Activated naive CD4-positive, alpha-beta T cell (primary cell): ENCODE data around the gene RBM3.
"Not testable (repeated sequence)": the region's sequence is repeated elsewhere in the genome, so short reads cannot be mapped to it uniquely, and the experiment has no call there.

Experiments
- DNase-seq, 4 experiments: peaks; one replicate each; lab custom pipeline; 2025; lab: John Stamatoyannopoulos, UW

Gene RBM3

DNA sequence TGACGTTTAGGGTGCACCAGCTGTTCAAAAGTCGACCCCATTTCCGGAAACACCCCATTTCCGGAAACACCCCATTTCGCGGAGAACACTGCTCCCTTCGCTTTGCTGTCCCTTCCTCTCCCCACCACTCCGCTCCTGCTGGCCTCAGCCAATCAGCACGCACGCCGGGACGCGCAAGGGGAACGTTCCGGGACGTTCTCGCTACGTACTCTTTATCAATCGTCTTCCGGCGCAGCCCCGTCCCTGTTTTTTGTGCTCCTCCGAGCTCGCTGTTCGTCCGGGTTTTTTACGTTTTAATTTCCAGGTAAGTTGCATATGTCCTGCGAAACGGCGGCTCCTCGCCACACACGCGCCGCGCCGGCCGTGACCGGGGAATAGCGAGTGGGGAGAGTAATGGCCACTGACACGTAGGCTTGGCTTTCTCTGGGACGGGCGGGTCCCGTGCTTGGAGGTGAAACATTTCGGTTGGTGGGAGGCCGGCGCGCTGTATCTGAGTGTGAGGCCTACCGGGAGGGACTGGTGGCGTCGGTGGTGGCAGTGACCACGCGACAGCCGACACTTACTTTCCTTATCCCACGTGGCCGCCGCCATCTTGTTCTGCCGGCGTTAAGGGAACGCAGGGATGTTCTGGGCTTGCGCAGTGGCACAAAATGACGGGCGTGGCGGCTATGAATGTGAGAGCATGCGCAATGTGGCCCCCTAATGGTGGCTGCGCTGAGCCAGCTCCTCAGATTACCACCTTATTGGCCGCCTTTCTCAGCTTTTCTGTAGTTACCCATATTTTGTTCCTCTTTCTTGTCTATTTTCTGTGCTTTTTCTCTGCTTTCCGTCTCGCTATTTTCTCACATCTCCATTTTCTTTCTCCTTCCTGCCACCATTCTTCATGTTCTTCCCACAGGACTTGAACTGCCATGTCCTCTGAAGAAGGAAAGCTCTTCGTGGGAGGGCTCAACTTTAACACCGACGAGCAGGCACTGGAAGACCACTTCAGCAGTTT, at the start of gene RBM3:
Gene RBM3, plus strand, starts transcription at position 215 of the 997 bp plus-strand sequence. Its CDS starts 697 bp downstream, at position 912.
- DNase-seq = peak; percentile 63 to 88 (median 74)

DNA sequence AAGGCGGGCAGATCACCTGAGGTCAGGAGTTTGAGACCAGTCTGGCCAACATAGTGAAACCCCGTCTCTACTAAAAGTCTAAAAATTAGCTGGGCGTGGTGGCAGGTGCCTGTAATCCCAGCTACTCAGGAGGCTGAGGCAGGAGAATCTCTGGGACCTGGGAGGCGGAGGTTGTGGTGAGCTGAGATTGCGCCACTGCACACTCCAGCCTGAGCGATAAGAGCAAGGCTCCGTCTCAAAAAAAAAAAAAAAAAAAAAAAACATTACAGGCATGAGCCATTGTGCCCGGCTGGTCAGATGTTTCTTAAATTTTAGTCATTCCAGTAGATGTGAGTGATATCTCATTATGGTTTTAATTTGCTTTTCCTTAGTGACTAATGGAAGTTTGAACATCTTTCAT, 48.4 kb upstream of the RBM3 start:
- not testable (repeated sequence) for DNase-seq

DNA sequence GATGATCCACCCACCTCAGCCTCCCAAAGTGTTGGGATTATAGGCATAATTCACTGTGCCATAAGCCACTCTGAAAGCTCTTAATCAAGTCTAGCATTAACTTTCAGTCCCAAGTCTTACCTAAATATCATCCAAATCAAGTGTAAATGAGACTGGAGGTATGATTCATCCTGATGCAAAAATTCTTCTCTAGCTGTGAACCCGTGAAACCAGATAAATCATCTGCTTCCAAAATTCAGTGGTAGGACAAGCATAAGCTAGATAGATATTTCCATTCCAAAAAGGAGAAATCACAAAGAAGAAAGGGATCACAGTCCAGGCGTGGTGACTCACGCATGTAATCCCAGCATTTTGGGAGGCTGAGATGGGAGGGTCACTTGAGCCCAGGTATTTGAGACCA, 43.5 kb upstream of the RBM3 start:
- DNase-seq = no peak

DNA sequence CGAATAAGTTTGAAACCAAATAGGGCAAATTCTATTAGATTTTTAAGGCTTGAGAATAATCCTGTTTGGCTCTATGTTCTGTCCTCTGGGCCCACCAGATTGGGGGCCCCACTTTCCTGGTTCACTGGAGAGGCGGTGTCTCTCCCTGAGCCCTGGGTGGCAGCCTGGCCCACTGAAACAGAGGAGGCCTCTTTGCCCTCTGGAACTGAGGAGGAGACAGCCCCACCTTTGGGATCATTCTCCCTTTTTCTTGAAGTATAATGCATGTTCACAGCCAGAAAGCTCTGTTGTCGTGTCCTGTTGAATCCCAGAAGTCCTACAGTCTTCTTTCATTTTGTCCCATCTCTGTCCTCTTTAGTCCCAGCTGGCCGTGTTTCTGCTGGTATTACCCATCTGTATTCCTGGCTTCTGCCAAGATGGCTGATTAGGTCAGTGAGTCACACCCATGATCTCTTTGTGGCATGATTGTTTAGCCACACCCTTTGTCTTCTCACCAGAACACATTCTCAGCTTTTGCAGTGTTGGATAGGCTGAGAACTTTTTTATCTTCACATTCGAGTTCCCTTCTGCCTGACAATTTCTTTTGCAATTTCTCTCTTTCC, 42.8 kb upstream of the RBM3 start:
- no peak for DNase-seq

DNA sequence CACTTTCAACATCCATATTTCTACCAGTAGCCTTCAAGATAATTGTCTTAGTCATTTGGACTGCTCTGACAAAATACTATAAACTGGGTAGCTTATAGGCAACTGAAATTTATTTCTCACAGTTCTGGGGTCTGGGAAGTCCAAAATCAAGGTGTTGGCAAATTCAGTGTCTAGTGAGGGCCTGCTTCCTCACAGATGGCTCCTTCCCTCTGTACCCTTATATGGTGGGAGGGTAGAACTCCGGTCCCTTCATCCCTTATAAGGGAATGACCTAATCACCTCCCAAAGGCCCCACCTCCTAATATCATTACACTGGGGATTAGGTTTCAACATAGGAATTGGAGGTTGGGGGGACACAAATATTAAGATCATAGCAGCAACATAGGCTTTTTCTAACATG, 42.1 kb upstream of the RBM3 start:
- no peak for DNase-seq

DNA sequence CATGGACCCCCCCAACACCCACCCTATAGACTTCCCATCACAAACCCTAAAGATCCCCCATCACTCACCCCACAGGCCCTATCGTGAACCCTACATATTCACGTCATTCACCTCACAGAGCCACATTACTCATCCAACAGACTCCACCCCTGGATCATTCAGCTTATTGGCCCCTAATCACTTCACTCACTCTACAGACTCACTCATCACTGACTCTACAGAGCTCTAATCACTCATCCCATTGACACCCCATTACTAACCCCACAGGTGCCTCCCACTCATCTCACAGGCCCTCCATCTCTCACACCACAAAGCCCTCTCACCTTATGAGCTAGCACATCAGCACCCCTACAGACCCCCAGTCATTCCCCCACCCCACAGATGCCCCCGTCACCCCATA, 41.1 kb upstream of the RBM3 start:
- no peak for DNase-seq

DNA sequence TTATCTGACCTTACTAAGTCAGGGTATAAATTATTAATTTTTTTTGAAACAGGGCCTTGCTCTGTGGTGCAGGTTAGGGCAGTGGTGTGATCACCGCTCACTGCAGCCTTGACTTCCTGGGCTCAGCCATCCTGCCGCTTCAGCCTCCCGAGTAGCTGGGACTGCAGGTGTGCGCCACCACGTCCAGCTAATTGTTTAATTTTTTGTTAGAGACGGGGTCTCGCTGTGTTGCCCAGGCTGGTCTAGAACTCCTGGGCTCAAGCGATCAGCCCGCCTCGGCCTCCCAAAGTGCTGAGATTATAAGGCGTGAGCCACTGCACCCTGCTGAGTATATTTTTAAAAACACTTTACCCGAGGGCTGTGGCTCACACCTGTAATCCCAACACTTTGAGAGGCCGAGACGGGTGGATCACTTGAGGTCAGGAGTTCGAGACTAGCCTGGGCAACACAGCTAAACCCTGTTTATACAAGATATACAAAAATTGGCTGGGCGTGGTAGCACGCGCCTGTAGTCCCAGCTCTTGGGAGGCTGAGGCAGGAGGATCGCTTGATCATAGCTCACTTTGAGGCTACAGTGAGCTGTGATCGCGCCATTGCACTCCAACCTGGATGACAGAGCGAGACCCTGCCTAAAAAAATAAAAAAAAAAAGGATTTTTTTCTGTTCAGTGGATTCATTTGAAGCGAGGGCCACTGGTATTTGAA, 35.5 kb upstream of the RBM3 start:
- no peak for DNase-seq

DNA sequence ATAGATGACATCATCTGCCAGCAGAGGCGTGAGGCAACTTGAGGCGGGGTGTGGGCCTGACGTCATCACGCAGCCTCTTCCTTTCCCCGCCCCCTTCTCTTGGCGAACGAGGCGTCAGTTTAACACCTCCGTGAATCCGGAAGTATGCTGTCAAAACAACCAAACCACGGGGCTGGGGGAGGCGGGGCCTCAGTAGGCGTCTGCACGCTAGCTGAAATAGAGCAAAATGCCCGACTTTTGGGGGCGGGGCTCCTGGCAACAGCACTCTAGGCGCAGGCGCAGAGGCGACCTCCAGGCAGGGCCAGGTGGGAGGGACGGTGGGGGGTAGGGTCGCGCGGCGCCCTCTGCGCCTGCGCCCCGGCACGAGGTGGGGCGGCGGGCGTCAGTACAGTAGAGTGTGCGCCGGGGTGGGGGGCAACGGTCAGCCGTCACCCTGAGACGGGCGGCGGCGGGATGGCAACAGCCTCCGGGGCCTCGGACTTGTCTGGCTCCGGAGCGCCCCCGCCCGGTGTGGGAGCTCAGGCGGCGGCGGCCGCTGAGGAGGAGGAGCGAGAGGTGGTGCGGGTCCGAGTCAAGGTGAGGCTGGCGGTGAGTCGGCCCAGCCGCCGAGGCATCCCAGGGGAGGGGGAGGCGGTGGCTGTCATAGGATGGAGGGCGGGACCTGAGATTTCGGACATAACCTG, 34.8 kb upstream of the RBM3 start, which contains the start of gene TBC1D25:
Gene TBC1D25, plus strand, starts transcription at position 370 of the 683 bp plus-strand sequence. Its CDS starts 84 bp downstream, at position 454.
- peak; percentile 79 to 93 (median 88) for DNase-seq

DNA sequence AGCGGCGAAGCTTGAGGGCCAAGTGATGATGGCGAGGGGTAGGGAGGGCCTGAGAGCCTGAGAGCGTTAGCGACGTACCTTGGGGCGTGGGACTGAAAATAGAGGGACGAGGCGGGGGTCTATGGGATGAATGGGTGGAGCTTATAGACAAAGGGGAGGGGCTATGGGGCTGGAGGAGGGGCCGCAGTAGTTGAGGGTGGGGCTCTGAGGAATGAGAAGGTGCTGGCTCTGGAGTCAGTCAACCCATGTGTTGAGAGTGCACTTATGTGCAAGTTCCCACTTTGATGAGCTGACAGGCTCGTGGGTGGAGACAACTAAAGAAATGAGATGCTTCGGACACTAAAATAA, 34.3 kb upstream of the RBM3 start:
- DNase-seq = peak in 3 of 4 experiments; percentile 22 to 38 (median 25)

DNA sequence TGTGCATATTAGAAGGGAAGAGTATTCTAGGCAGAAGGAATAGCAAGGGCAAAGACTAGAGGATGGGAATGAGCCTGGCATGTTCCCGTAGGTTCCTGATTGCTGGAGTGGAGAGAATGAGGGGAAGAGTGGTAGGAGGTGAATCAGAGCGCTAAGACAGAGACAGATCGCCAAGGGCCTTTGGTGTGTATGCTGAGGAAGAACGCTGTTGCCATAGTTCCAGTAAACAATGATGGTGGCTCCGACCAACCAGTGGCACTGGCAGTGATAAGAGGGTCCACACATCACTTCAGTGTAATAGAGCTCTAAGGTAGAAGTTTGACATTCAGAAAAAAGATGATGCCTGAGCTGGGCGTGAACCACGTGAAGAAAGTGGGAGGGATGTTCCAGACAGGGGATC, 33.8 kb upstream of the RBM3 start:
- no peak for DNase-seq

DNA sequence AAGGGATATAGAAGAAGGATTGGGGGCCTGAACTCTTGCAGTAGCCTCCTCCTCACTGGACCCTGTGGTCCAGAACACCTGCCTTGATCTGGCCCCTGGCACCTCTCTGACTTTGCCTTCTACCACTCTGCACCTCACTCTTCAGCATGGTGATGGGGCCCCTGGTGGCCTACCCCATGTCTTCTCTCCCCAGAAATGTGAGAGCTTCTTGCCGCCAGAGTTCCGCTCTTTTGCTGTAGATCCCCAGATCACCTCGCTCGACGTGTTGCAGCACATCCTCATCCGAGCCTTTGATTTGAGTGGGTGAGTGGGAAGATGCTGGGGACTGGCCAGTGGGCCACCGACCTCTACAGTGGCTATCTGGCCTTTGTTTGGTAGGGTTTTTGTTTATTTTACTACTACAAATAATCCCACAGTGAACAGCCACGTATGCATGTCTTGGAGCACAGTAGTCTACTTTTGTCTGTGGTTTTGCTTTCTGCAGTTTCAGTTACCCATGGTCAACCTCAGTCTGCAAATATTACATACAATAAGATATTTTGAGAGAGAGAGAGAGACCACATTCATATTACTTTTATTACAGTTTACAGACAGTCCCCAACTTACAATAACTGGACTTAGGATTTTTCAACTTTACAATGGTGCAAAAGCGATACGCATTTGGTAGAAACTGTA, 33.0 kb upstream of the RBM3 start:
- no peak for DNase-seq

DNA sequence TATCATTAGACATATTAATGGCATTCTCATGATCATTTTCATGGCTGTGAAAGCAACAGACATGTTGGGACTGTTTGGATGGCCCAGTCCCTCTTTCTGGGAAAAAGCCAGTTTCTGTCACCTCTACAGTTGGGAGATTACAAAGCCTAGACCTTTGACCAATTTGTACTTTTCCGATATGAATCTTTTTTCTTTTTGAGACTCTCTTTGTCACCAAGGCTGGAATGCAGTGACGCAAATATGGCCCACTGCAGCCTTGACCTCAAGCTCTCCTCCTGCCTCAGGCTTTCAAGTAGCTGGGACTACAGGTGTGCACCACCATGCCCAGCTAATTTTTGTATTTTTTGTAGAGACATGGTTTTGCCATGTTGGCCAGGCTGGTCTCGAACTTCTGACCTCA, 25.4 kb upstream of the RBM3 start:
- DNase-seq = no peak

DNA sequence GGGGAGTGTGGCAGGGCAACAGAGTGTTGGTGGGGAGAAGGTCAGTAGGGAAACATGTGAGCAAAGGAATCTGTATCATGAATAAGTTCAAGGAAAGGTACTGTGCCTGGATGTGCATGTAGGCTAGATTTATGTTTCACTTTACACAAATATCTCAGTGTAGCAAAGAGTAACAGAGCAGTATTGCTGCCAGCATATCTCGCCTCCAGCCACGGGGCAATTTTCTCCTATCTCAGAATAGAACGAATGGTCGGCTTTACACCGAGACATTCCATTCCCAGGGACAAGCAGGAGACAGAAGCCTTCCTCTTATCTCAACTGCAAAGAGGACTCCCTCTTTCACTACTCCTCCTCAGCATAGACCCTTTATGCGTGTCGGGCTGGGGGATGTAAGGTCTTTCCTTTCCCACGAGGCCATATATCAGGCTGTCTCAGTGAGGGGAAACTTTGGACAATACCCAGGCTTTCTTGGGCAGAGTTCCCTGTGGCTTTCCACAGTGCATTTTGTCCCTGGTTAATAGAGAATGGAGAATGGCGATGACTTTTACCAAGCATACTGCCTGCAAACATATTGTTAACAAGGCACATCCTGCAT, 18.5 kb upstream of the RBM3 start:
- DNase-seq = not testable (repeated sequence)

DNA sequence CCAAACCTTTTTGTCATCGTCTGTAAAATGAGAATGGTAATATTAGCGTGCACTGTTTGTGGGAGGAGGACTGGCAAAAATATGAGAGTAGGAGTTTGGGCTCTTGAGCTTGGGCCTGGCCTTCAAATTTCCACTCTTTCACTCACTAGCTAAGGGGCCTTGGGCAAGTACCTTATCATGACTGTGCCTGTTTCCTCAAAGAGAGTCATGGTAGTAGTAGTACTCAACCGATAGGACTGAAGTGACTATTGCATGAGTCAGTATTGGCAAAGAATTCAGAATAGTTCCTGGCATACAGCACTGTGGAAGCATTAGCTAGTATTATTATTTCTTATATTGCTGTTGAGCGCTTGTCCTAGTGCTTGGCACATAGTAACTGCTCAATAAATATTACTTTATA, 16.0 kb upstream of the RBM3 start:
- no peak for DNase-seq

DNA sequence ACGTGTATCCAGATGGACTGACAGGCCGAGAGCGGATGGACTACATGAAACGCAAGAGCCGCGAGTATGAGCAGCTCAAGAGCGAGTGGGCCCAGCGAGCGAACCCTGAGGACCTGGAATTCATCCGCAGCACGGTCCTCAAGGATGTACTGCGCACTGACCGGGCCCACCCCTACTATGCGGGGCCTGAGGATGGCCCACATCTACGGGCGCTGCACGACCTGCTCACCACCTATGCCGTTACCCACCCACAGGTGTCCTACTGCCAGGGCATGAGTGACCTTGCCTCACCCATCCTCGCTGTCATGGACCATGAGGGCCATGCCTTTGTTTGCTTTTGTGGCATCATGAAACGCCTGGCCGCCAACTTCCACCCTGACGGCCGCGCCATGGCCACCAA, 14.6 kb upstream of the RBM3 start:
- no peak for DNase-seq

DNA sequence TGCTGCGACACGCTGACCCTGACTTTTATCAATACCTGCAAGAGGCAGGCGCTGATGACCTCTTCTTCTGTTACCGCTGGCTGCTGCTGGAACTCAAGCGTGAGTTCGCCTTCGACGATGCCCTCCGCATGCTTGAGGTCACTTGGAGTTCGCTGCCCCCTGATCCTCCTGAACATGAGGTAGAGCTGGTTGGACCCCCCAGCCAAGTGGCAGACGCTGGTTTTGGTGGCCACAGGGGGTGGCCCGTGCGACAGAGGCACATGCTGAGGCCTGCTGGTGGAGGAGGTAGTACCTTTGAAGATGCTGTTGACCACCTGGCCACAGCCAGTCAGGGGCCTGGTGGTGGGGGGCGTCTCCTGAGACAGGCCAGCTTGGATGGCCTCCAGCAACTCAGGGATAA, 14.2 kb upstream of the RBM3 start:
- DNase-seq = no peak

DNA sequence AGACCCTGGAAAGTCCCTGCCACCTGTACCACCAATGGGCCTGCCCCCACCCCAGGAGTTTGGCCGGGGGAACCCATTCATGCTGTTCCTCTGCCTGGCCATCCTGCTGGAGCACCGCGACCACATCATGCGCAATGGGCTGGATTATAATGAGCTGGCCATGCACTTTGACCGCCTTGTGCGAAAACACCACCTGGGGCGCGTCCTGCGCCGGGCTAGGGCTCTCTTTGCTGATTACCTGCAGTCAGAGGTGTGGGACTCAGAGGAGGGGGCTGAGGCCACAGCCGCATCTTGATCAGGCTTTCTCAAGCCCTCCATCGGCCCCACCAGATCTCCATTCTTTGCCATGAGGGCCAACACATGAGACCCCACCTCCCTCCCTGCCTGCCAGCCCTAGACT, 13.6 kb upstream of the RBM3 start:
- no peak for DNase-seq

DNA sequence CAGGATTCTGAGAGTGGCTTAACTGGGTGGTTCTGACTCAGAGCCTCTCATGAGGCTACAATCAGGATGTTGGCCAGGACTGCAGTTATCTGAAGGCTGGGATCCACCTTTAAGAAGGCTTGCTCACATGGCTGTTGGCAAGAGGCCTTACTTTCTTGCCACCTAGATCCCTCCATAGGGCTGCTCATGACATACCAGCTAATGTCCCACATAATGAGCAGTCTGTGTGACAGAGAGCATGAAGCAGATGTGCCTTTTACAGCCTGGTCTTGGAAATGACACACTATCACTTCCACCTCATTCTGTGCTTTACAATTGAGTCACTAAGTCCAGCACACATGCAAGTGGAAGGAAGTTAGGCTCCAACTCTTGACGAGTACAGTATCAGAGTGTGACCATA, 4.3 kb upstream of the RBM3 start:
- DNase-seq = no peak

DNA sequence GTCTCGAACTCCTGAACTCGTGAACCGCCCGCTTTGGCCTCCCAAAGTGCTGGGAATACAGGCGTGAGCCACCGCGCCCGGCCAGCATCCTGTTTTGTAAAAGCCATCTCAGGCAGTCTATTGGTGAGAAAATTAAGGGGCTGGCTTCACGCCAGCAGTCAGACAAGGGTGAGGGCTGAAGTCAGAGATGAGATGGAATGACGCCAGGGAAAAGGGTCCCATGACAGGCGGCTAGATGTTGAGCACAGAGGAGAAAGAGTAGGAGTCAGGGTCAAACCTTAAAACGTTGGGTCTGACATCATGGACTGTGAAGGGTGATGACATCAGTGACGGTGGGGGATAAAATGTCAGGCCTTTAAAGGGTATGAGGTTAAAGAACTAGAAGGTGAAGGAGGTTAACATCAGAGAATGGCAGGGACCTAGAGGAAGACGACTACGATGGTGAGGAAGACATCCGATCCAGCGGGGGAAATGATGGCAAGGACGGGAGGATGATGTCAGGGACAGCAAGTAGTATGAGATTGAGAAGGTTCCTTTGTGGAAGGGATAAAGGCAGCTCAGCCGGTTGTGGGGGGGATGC, 504 bp upstream of the RBM3 start:
- peak in 2 of 4 experiments; percentile 5 to 13 for DNase-seq

DNA sequence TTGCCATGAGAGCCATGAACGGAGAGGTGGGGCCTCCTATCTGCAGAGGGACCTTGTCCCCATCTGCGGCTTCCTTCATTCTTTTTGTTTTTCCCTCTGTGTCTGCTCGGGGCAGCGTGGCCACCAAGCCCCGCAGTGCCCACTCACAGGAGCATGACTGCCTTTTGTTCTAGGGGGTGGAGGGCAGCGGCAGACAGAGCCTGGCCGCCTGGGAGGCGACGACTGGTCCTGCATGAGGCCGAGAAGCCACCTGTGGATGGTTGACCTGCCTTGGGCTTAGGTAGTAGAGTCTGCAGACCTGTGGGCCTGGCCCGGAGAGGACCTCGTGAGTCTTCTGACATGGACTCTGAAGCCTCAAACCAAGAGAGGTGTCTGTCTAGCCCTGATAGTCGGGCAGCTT, 1.4 kb downstream of the RBM3 start:
- no peak for DNase-seq

DNA sequence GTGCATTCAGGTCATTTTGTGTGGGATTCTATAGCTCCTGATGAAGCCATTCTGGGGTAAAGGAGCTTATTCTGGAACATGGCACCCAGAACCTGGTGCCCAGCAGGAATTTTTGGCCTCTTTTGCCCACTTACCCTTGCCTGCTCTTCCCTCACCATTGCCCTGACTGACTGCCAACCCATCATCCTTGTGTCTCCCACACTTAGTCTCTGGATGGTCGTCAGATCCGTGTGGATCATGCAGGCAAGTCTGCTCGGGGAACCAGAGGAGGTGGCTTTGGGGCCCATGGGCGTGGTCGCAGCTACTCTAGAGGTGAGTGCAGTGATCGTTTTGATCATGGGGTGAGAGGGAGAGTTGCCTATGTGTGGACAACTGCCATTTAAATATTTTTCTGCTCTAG, 1.8 kb downstream of the RBM3 start:
- DNase-seq = no peak
